Caco-2 (cell line): ENCODE results near the gene ZSWIM1. TPM values are rescaled to one million over a fixed set of nuclear protein-coding genes. Genes with fewer than 3 reads are reported as not detected.

Experiments used
- BruUV-seq: library from RNA; stranded (reverse); fragments of 400-500 nt; replicated peaks from 2 replicates; lab custom pipeline; 2021; lab: Mats Ljungman, UMichigan
- CTCF ChIA-PET: fragments of 300-600 bp; sonication (Branson Sonifier 250); formaldehyde crosslinking; loops from one replicate; lab custom pipeline; 2022; ENCODE audit warnings: antibody characterized with exemption; lab: Charles Lee
- POLR2A ChIA-PET: fragments of 300-600 bp; sonication (Branson Sonifier 250); formaldehyde crosslinking; loops from one replicate; lab custom pipeline; 2022; ENCODE audit warnings: antibody characterized with exemption; lab: Charles Lee
- DNase-seq, 2 experiments: peaks; one replicate each; pipeline versions ENCODE4 v3.0.0 to v3.0.0-alpha.2; 2020 to 2022
- H3K27me3 ChIP-seq: replicated peaks from 2 replicates; pipeline ENCODE4 v1.6.0; 2011; ENCODE audit warnings: low read length; ENCODE audit not compliant: control insufficient read depth, insufficient read depth
- H3K36me3 ChIP-seq: 2 replicates; pipeline ENCODE4 v1.5.1; 2011; ENCODE audit warnings: low read length; ENCODE audit not compliant: control insufficient read depth, insufficient read depth
- H3K4me1 ChIP-seq: fragments of 250-450 bp; sonication (Bioruptor Pico); 2 replicates; pipeline ENCODE4 v1.5.1; 2020; ENCODE audit warnings: mild to moderate bottlenecking
- H3K4me3 ChIP-seq: 2 replicates; pipeline ENCODE4 v1.5.1; 2011; ENCODE audit warnings: low read depth, mild to moderate bottlenecking, control low read depth, low read length
- H3K9me3 ChIP-seq: fragments of 250-450 bp; sonication (Bioruptor Pico); 2 replicates; pipeline ENCODE4 v1.5.1; 2020; ENCODE audit warnings: mild to moderate bottlenecking, moderate library complexity
- H3K27ac Mint-ChIP-seq: one replicate; pipeline ENCODE4 v1.8.0; 2022; ENCODE audit warnings: mixed read lengths; ENCODE audit not compliant: unreplicated experiment
- H3K27me3 Mint-ChIP-seq: one replicate; pipeline ENCODE4 v1.8.0; 2022; ENCODE audit warnings: mixed read lengths; ENCODE audit not compliant: insufficient read depth, unreplicated experiment
- H3K36me3 Mint-ChIP-seq: one replicate; pipeline ENCODE4 v1.8.0; 2022; ENCODE audit warnings: mild to moderate bottlenecking, mixed read lengths; ENCODE audit not compliant: insufficient read depth, unreplicated experiment
- H3K4me1 Mint-ChIP-seq: one replicate; pipeline ENCODE4 v1.8.0; 2022; ENCODE audit warnings: low read depth, mixed read lengths; ENCODE audit not compliant: unreplicated experiment
- H3K4me3 Mint-ChIP-seq: one replicate; pipeline ENCODE4 v1.8.0; 2022; ENCODE audit warnings: mild to moderate bottlenecking, moderate library complexity, mixed read lengths; ENCODE audit not compliant: unreplicated experiment
- H3K9me3 Mint-ChIP-seq: one replicate; pipeline ENCODE4 v1.8.0; 2022; ENCODE audit warnings: mixed read lengths; ENCODE audit not compliant: unreplicated experiment
- CTCF ChIP-seq, 2 experiments: fragments of 200-600 bp in 1 of 2; IDR thresholded peaks; 1 replicate in 1 of 2; 2 replicates in 1 of 2; pipeline versions ENCODE4 v1.5.1 to v1.8.0; 2011 to 2022; ENCODE audit warnings: antibody characterized with exemption in 1 of 2, control low read depth in 1 of 2, inconsistent platforms in 1 of 2, low read depth in 1 of 2, low read length in 1 of 2, mild to moderate bottlenecking in 1 of 2, moderate library complexity in 1 of 2; ENCODE audit not compliant: insufficient read depth in 1 of 2, severe bottlenecking in 1 of 2, unreplicated experiment in 1 of 2
- intact Hi-C: fragments of 100-400 bp; cut with micrococcal nuclease; formaldehyde crosslinking; loops from one replicate; pipeline ENCODE4 v1.10.0; 2022; ENCODE audit not compliant: unreplicated experiment
- total RNA-seq: library from RNA; stranded (reverse); gene quantifications from 2 replicates; pipeline ENCODE4 v1.2.3, GENCODE V29; 2022

The ZSWIM1 gene
- total RNA-seq, 1 experiment from 2014 or later = 27.3 TPM

- Mint-ChIP-seq H3K9me3 (no peaks in the 10 kb centered on the region), H3K36me3 (no peaks in the 10 kb centered on the region), H3K4me1 (peaks cover 7% of the 10 kb centered on the region), H3K4me3 (no peak overlapping the region), H3K27ac (no peak overlapping the region), H3K27me3 (no peaks in the 10 kb centered on the region)
- no peak for TF ChIP-seq CTCF (IDR thresholded peaks at IDR 0.05; ENCODE audit: insufficient read depth in 1 of 2, low read depth in 1 of 2, low read length in 1 of 2, severe bottlenecking in 1 of 2, unreplicated experiment in 1 of 2)
- intact Hi-C loops = no loop called here
- ChIA-PET POLR2A (interaction anchor here (1.1 to 2.4 kb wide), 3 partner anchors 10 to 38 kb away, joined by 3 to 17 read pairs (median 4); partner anchors contain the start of gene PCIF1), CTCF (interaction anchor here (0.5 to 1.6 kb wide), 5 partner anchors 10 to 133 kb away, joined by 3 to 6 read pairs (median 3); no protein-coding TSS in a partner anchor)
- Histone ChIP-seq H3K36me3 (no peaks in the 10 kb centered on the region), H3K9me3 (no peaks in the 10 kb centered on the region), H3K4me1 (peaks cover 24% of the 10 kb centered on the region), H3K27me3 (no peaks in the 10 kb centered on the region), H3K4me3 (no peak overlapping the region)
- no peak for DNase-seq
- no TSS peak for BruUV-seq
Observed at GRCh38 chr20:45919542-45920399, 38.7 kb downstream of the ZSWIM1 start.

GRCh38 chr20:45920462-45921336 lies 39.7 kb downstream of the ZSWIM1 start:
- no peak overlapping the region for H3K27ac Mint-ChIP-seq
- Histone ChIP-seq H3K36me3 (no peaks in the 10 kb centered on the region), H3K4me3 (no peak overlapping the region), H3K9me3 (no peaks in the 10 kb centered on the region), H3K4me1 (peaks cover 24% of the 10 kb centered on the region), H3K27me3 (no peaks in the 10 kb centered on the region)
- no peaks in the 10 kb centered on the region for H3K27me3 Mint-ChIP-seq
- H3K9me3 Mint-ChIP-seq = no peaks in the 10 kb centered on the region
- H3K4me3 Mint-ChIP-seq = no peak overlapping the region
- H3K36me3 Mint-ChIP-seq = no peaks in the 10 kb centered on the region
- peaks cover 7% of the 10 kb centered on the region for H3K4me1 Mint-ChIP-seq
- DNase-seq = no peak
- CTCF ChIA-PET = interaction anchor here (0.5 to 1.6 kb wide), 7 partner anchors 11 to 848 kb away, joined by 3 to 6 read pairs (median 3); partner anchors contain the start of genes CTSA and NEURL2
- TF ChIP-seq CTCF (IDR thresholded peaks at IDR 0.05; ENCODE audit: insufficient read depth in 1 of 2, low read depth in 1 of 2, low read length in 1 of 2, severe bottlenecking in 1 of 2, unreplicated experiment in 1 of 2) = no peak
- POLR2A ChIA-PET = interaction anchor here (1.1 to 2.4 kb wide), 2 partner anchors 14 to 39 kb away, joined by 3 to 17 read pairs; partner anchors contain the start of gene PCIF1
- intact Hi-C loops = no loop called here
- no TSS peak for BruUV-seq
